GM19043 (cell line): ENCODE measurements around the gene HPGDS.

Experiments
- ATAC-seq: cut with Tn5 transposase; IDR thresholded peaks from one replicate; pipeline ENCODE4 v1.9.1; 2021; ENCODE audit warnings: low read depth; ENCODE audit not compliant: unreplicated experiment

The HPGDS gene

DNA sequence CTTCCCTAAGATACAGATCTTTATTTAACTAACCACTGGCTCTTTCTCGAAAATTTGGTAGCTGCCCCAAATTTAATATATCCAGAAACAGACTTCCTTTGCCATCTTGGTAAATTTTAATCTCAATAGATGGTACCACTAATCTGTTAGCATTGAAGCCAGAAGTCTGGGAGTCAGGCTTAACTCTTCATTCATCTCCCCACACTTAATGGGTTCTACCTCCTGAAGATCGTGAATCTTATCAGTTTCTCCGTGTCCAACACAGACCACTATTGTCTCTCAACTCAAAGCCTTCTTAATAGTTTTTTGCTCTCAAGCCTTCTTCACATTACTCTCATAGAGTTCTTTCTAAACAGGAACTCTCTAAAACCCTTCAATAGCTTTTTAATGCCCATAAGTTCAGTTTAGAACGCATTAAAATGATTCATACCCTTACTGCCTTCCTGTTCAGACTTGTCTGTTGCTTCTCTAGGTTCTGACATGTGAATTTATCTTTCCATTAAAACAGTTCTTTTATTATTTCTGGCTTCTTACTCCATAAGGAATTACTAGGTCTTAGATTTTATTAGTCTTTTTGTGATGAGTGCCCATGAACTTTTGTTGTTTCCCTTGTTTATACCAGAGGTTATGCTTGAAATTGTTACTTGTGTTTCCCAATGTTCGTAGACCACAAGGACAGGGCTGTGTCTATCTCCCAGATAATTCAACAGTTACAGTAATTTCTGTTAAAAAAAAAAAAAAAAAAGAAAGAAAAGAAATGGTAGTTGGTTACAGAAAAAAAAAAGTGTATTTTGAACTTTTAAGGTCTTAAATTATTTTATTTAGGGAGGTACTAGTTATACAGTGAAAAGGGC lies 80.2 kb downstream of the HPGDS start:
- no peak for ATAC-seq

DNA sequence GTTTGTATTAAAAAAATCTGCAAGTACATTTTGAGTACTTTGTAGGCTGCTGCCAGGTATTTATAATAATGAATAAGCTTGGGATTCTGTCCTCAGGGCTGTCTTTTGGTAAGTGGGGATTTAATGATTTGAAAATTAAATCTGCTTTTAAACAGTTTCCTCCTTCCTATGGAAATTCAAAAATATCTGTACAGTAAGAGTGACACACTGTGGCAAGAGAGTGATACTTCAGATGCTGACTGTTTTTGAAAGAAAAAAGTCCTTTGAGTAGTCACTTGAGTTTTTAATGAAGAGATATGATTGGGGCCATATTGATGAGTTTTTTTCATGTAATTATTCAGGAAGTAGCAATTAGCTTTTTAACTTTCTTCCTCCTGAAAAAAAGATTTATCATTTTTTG lies 85.8 kb downstream of the HPGDS start:
- ATAC-seq, result no peak

DNA sequence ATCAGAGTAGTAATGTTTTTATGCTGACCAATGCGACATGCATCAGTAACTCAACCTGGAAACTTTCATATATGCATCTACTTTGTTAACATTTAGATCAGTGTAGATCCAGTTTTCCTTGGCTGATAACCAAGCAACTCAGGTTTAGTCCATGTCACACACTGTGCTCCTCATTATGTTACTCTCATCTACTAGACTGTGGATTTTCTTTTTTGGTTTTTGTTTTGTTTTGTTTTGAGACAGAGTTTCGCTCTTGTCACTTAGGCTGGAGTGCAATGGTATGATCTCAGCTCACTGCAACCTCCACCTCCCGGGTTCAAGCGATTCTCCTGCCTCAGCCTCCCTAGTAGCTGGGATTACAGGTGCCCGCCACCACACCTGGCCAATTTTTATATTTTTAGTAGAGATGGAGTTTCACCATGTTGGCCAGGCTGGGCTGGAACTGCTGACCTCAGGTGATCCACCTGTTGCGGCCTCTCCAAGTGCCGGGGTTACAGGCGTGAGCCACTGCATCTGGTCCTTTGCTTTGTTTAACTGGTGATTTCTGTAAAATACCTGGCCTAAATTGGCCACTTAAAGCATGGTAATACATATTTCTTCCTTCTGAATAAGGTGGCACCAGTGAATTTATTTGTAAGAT lies 86.4 kb downstream of the HPGDS start:
- no peak for ATAC-seq

DNA sequence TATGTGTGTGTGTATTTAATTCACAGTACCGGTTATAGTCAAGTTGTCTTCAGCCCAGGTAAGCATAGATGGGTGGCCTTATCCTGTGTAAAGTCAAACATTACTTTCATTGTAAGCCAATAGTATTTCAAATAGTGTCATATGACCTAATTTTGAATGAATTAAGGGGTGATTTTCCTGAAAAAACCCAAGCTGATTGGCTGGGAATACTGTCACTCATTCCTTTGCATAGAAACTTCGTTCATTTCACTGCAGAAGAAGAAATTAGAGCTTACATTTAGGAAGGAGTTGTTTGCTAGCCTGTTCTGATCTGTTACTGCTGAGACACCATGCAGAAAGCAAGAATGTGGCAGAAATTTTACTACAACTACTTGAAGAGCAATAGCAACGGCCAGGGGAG lies 89.6 kb downstream of the HPGDS start:
- ATAC-seq, result no peak

DNA sequence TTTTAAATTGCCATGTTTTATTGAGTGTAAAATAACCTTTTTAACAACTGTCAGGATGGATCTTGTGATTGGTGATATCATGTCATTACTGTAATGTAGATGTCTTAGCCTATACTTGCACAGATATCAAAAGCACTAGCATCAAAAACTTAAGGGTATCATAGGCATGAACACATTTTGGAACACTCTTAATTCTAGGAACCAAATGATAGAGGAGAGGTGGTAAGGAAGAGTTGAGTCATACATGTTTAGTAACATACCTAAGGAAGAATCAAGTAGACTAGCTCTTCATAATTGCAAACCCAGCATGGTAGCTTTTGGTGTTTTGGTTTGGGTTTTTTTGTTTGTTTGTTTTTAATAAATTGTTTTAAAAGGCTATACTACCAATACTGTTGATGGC lies 91.5 kb downstream of the HPGDS start:
- no peak for ATAC-seq
